H1 (cell line): ENCODE data around the gene EFHC1. TPM values are rescaled to one million over a fixed set of nuclear protein-coding genes. Genes with fewer than 3 reads are reported as not detected.

Experiments used
- CTCF ChIA-PET: fragments of 300-600 bp; sonication (Branson Sonifier 250); formaldehyde crosslinking; loops from one replicate; lab custom pipeline; 2021; ENCODE audit not compliant: partially characterized antibody; lab: Charles Lee
- POLR2A ChIA-PET: fragments of 300-600 bp; sonication (Branson Sonifier 250); formaldehyde crosslinking; loops from one replicate; lab custom pipeline; 2021; ENCODE audit warnings: inconsistent platforms; ENCODE audit not compliant: partially characterized antibody; lab: Charles Lee
- DNase-seq, 2 experiments: peaks; one replicate each; pipeline versions ENCODE4 v3.0.0 to v3.0.0-alpha.2; 2010 to 2022; ENCODE audit warnings: low spot score in 2 of 2, low read depth in 1 of 2, mixed read lengths in 1 of 2
- FAIRE-seq: peaks from 2 replicates; lab custom pipeline; 2011; peaks lifted over from hg19 to GRCh38; lab: Jason Lieb, UNC
- H2AFZ ChIP-seq: 2 replicates; pipeline ENCODE4 v1.8.1; 2012; ENCODE audit warnings: low read length, inconsistent platforms
- H2AK5ac ChIP-seq: 2 replicates; pipeline ENCODE4 v1.6.1; 2013; ENCODE audit warnings: low read depth, low read length
- H2BK120ac ChIP-seq: replicated peaks from 2 replicates; pipeline ENCODE3; 2013; ENCODE audit warnings: low read depth, low read length, inconsistent platforms
- H2BK12ac ChIP-seq: 2 replicates; pipeline ENCODE4 v1.6.1; 2013; ENCODE audit warnings: low read depth, low read length
- H2BK15ac ChIP-seq: 2 replicates; pipeline ENCODE4 v1.6.1; 2013; ENCODE audit warnings: low read length
- H2BK20ac ChIP-seq: 2 replicates; pipeline ENCODE4 v1.6.1; 2013; ENCODE audit warnings: low read length
- H2BK5ac ChIP-seq: 2 replicates; pipeline ENCODE4 v1.6.1; 2013; ENCODE audit warnings: low read depth, low read length
- H3K14ac ChIP-seq: 2 replicates; pipeline ENCODE4 v1.6.1; 2013; ENCODE audit warnings: inconsistent platforms; ENCODE audit not compliant: insufficient read length
- H3K18ac ChIP-seq: 2 replicates; pipeline ENCODE4 v1.6.1; 2013; ENCODE audit warnings: low read length; ENCODE audit errors: extremely low read depth
- H3K23ac ChIP-seq: 2 replicates; pipeline ENCODE4 v1.6.1; 2013; ENCODE audit warnings: inconsistent platforms; ENCODE audit not compliant: insufficient read length
- H3K23me2 ChIP-seq: 2 replicates; pipeline ENCODE4 v1.6.1; 2013; ENCODE audit warnings: low read depth, low read length
- H3K27ac ChIP-seq: 2 replicates; pipeline ENCODE4 v1.6.1; 2011; ENCODE audit warnings: low read depth, low read length, inconsistent platforms
- H3K27me3 ChIP-seq, 4 experiments: replicated peaks in 1 of 4; 1 replicate in 1 of 4; 2 replicates in 3 of 4; pipeline versions ENCODE4 v1.6.1 to v1.8.1; 2011 to 2013; ENCODE audit warnings: low read length in 3 of 4, mild to moderate bottlenecking in 3 of 4, inconsistent platforms in 2 of 4, mixed read lengths in 2 of 4, moderate library complexity in 1 of 4; ENCODE audit not compliant: control insufficient read depth in 3 of 4, insufficient read depth in 3 of 4; ENCODE audit errors: extremely low read depth in 1 of 4
- H3K36me3 ChIP-seq, 4 experiments: 2 replicates each; pipeline versions ENCODE4 v1.6.1 to v1.8.1; 2011 to 2013; ENCODE audit warnings: mild to moderate bottlenecking in 4 of 4, low read length in 3 of 4, moderate library complexity in 2 of 4, control low read depth in 1 of 4, inconsistent platforms in 1 of 4; ENCODE audit not compliant: insufficient read depth in 4 of 4, control insufficient read depth in 2 of 4
- H3K4ac ChIP-seq: replicated peaks from 2 replicates; pipeline ENCODE3; 2013; ENCODE audit warnings: low read length, low read depth, mixed read lengths, inconsistent platforms; ENCODE audit not compliant: insufficient read length
- H3K4me1 ChIP-seq, 4 experiments: replicated peaks in 1 of 4; 1 replicate in 1 of 4; 2 replicates in 3 of 4; pipeline versions ENCODE4 v1.6.1 to v1.8.1; 2011 to 2013; ENCODE audit warnings: low read length in 3 of 4, inconsistent platforms in 2 of 4, mixed read lengths in 1 of 4; ENCODE audit not compliant: insufficient read depth in 4 of 4, control insufficient read depth in 3 of 4
- H3K4me2 ChIP-seq, 2 experiments: 2 replicates each; pipeline versions ENCODE4 v1.6.1 to v1.8.1; 2011 to 2013; ENCODE audit warnings: low read depth in 2 of 2, low read length in 2 of 2, control low read depth in 1 of 2, inconsistent platforms in 1 of 2, mild to moderate bottlenecking in 1 of 2; ENCODE audit not compliant: insufficient read depth in 1 of 2
- H3K4me3 ChIP-seq, 4 experiments: fragments of 200-600, 300-600 bp in 1 of 4; sonication (generic), shearing (Covaris generic), sonication (Bioruptor Twin) in 1 of 4; 2 replicates each; pipeline versions ENCODE4 v1.5.1 to v1.8.1; 2011 to 2016; ENCODE audit warnings: low read length in 4 of 4, low read depth in 3 of 4, control low read depth in 2 of 4, inconsistent platforms in 2 of 4, mild to moderate bottlenecking in 2 of 4, mixed read lengths in 1 of 4, moderate library complexity in 1 of 4; ENCODE audit not compliant: insufficient read depth in 2 of 4; ENCODE audit errors: extremely low read depth in 1 of 4
- H3K56ac ChIP-seq: replicated peaks from 2 replicates; pipeline ENCODE3; 2013; ENCODE audit warnings: low read depth, mild to moderate bottlenecking, mixed read lengths, low read length, inconsistent platforms; ENCODE audit not compliant: insufficient read length
- H3K79me1 ChIP-seq: 2 replicates; pipeline ENCODE4 v1.6.1; 2013; ENCODE audit warnings: low read depth, low read length, control low read depth
- H3K79me2 ChIP-seq, 2 experiments: 2 replicates each; pipeline versions ENCODE4 v1.6.1 to v1.8.1; 2012 to 2013; ENCODE audit warnings: low read length in 2 of 2, mild to moderate bottlenecking in 2 of 2, inconsistent platforms in 1 of 2; ENCODE audit not compliant: insufficient read depth in 2 of 2, control insufficient read depth in 1 of 2
- H3K9ac ChIP-seq, 4 experiments: replicated peaks in 1 of 4; 1 replicate in 1 of 4; 2 replicates in 3 of 4; pipeline versions ENCODE4 v1.6.1 to v1.8.1; 2011 to 2013; ENCODE audit warnings: low read depth in 3 of 4, low read length in 3 of 4, control low read depth in 2 of 4, mild to moderate bottlenecking in 2 of 4, moderate library complexity in 2 of 4, inconsistent platforms in 1 of 4; ENCODE audit errors: extremely low read depth in 1 of 4
- H3K9me3 ChIP-seq, 2 experiments: 2 replicates each; pipeline versions ENCODE4 v1.6.1 to v1.8.1; 2012 to 2013; ENCODE audit warnings: mild to moderate bottlenecking in 2 of 2, moderate library complexity in 2 of 2, control low read depth in 1 of 2, inconsistent platforms in 1 of 2, low read depth in 1 of 2, low read length in 1 of 2, mixed read lengths in 1 of 2; ENCODE audit not compliant: insufficient read depth in 2 of 2
- H4K20me1 ChIP-seq, 2 experiments: replicated peaks in 1 of 2; 2 replicates each; pipeline versions ENCODE3 to v1.8.1; 2011 to 2013; ENCODE audit warnings: inconsistent platforms in 2 of 2, low read length in 2 of 2, mild to moderate bottlenecking in 1 of 2; ENCODE audit not compliant: insufficient read depth in 2 of 2, control insufficient read depth in 1 of 2
- H4K5ac ChIP-seq: 2 replicates; pipeline ENCODE4 v1.6.1; 2013; ENCODE audit warnings: low read length, low read depth, mixed read lengths, inconsistent platforms; ENCODE audit not compliant: insufficient read length
- H4K8ac ChIP-seq: 2 replicates; pipeline ENCODE4 v1.8.0; 2013; ENCODE audit warnings: mild to moderate bottlenecking, moderate library complexity, low read length, inconsistent platforms; ENCODE audit not compliant: insufficient read depth; ENCODE audit errors: extremely low read depth
- H4K91ac ChIP-seq: replicated peaks from 2 replicates; pipeline ENCODE3; 2013; ENCODE audit warnings: low read length, mixed read lengths, inconsistent platforms; ENCODE audit not compliant: insufficient read length
- ASH2L ChIP-seq: fragments of 200-600, 300-600 bp; sonication (generic); IDR thresholded peaks from one replicate; pipeline ENCODE4 v1.7.1; 2017; ENCODE audit warnings: low read length
- FOSL1 ChIP-seq: IDR thresholded peaks from 2 replicates; pipeline ENCODE4 v1.6.1; 2011; ENCODE audit warnings: mild to moderate bottlenecking, low read depth, low read length, moderate library complexity; ENCODE audit not compliant: insufficient read depth
- GABPA ChIP-seq: IDR thresholded peaks from 2 replicates; pipeline ENCODE4 v1.6.1; 2011; ENCODE audit warnings: mild to moderate bottlenecking, low read length, moderate library complexity, borderline replicate concordance; ENCODE audit not compliant: insufficient read depth
- NANOG ChIP-seq: IDR thresholded peaks from 2 replicates; pipeline ENCODE4 v1.6.1; 2011; ENCODE audit warnings: low read length, low read depth, mild to moderate bottlenecking, inconsistent platforms; ENCODE audit not compliant: insufficient read depth, poor library complexity, severe bottlenecking
- NRF1 ChIP-seq: IDR thresholded peaks from 2 replicates; pipeline ENCODE4 v1.6.1; 2011; ENCODE audit warnings: mild to moderate bottlenecking, low read depth, low read length, improper control_type of control experiment
- SP2 ChIP-seq: IDR thresholded peaks from 2 replicates; pipeline ENCODE4 v1.6.1; 2012; ENCODE audit warnings: mild to moderate bottlenecking, low read length, inconsistent platforms
- WGBS, 2 experiments: shearing (Covaris generic) in 1 of 2; methylation state at CpG; one replicate each; pipeline versions ENCODE4 v1.1.6 to v1.1.7; 2013 to 2015; ENCODE audit warnings: low lambda C conversion rate in 2 of 2, mixed read lengths in 2 of 2, inconsistent platforms in 1 of 2, low coverage in 1 of 2, missing lambda C conversion rate in 1 of 2; ENCODE audit not compliant: insufficient replicate concordance in 2 of 2, insufficient coverage in 1 of 2, insufficient read length in 1 of 2; ENCODE audit errors: extremely low coverage in 1 of 2, missing lambda C conversion rate in 1 of 2; 5-methylcytosine and 5-hydroxymethylcytosine counted together
- polyA plus RNA-seq, 7 experiments: library from polyadenylated mRNA; depleted of rRNA in 3 of 7; stranded (reverse) in 5 of 7; unstranded in 2 of 7; fragments of >200 nt in 5 of 7; fragments of 200-250 nt in 2 of 7; gene quantifications; 1 replicate in 5 of 7; 2 replicates in 1 of 7; 4 replicates in 1 of 7; pipeline versions ENCODE4 v1.2.1 to v1.2.3, GENCODE V29; 2011 to 2013; ENCODE audit warnings: missing spikeins in 2 of 7, mixed read lengths in 2 of 7
- total RNA-seq: library from RNA; stranded (reverse); fragmentation: NEBNext Ultra II Directional; extraction: Animal tissue kit (Norgen Biotek cat#: 25700); gene quantifications from 2 replicates; pipeline ENCODE4 v1.2.1, GENCODE V29; 2021
- TF ChIP-seq, protein P1 (sequence below): IDR thresholded peaks from 2 replicates; pipeline ENCODE4 v1.6.1; 2011; ENCODE audit warnings: low read length, improper control_type of control experiment

The EFHC1 gene
- total and polyA plus RNA-seq, 2 of the 8 experiments (the other 6 are each of a cell fraction or from before 2014, with no cell fraction given) = 10.5 to 16.4 TPM

DNA sequence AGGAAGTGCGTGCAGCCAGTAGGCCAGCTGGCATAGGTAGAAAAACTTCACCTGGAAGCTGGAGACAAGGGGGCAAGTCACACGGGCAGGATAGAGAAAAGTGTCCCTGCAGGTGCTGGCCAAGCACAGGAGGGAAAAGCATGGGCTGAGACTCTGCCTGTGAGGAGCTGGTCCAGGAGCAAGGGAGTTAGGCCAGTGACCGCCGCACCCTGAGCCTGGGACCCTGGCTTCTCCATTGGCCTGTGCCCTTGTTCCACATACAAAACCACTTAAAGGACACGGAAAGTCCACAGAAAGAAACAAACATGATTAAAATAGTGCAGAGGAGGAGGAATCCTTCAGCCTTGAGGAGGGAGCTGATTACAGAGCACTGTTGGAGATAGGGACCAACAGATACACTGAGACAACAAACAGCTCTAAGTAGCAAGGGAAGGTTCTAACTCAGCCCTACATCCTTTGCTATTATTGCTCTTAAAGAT is 88.2 kb downstream of the EFHC1 start:
- Histone ChIP-seq H2BK5ac (no peak overlapping the region), H3K27ac (no peak overlapping the region; the same call in 1 of the 2 replicates), H3K9me3 (no peaks in the 10 kb centered on the region), H3K79me1 (no peaks in the 10 kb centered on the region), H4K20me1 (no peaks in the 10 kb centered on the region), H3K4ac (no peak overlapping the region), H2BK20ac (no peak overlapping the region), H3K79me2 (no peaks in the 10 kb centered on the region), H4K91ac (no peak overlapping the region), H3K23me2 (no peaks in the 10 kb centered on the region), H3K36me3 (peaks cover 0 to 25% (median 5%) of the 10 kb centered on the region in 4 experiments; a peak in 5 of 8 replicates), H4K5ac (no peak overlapping the region), H3K9ac (no peak overlapping the region), H3K23ac (no peak overlapping the region), H2BK120ac (no peak overlapping the region), H3K4me1 (peaks cover 0 to 14% (median 4%) of the 10 kb centered on the region in 4 experiments; a peak in 5 of 7 replicates), H2BK15ac (no peak overlapping the region), H3K4me3 (no peak overlapping the region), H3K27me3 (no peaks in the 10 kb centered on the region), H2AFZ (no peak overlapping the region), H3K18ac (no peak overlapping the region), H2AK5ac (no peak overlapping the region), H2BK12ac (no peak overlapping the region), H3K4me2 (no peak overlapping the region), H3K14ac (no peak overlapping the region), H4K8ac (no peak overlapping the region), H3K56ac (no peak overlapping the region)
- ChIA-PET POLR2A (interaction anchor here (1.3 to 1.4 kb wide), 2 partner anchors 10 kb away, joined by 4 to 5 read pairs; no protein-coding TSS in a partner anchor), CTCF (interaction anchor here (0.7 to 1.2 kb wide), 2 partner anchors 93 to 101 kb away, joined by 3 to 4 read pairs; no protein-coding TSS in a partner anchor)
- 97% methylated on average over 5 of the region's 5 CpGs; no CpG with 5 or more reads in 1 of the 2 experiments for WGBS, 2 experiments
- TF ChIP-seq FOSL1 (no peak), SP2 (no peak), NRF1 (no peak), GABPA (no peak), NANOG (no peak), ASH2L (no peak)
- TF ChIP-seq, protein P1, sequence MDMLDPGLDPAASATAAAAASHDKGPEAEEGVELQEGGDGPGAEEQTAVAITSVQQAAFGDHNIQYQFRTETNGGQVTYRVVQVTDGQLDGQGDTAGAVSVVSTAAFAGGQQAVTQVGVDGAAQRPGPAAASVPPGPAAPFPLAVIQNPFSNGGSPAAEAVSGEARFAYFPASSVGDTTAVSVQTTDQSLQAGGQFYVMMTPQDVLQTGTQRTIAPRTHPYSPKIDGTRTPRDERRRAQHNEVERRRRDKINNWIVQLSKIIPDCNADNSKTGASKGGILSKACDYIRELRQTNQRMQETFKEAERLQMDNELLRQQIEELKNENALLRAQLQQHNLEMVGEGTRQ = no peak
- FAIRE-seq (no peak), DNase-seq (no peak)
